Endodermal cell (in vitro differentiated cells): Measurements from ENCODE around the gene HOXC6. TPM values are rescaled to one million over a fixed set of nuclear protein-coding genes. Genes with fewer than 3 reads are reported as not detected.
A peak's percentile ranks its signal among the peaks of the same experiment; 100 is the strongest.

Experiments used
- DNase-seq: peaks from one replicate; pipeline ENCODE4 v3.0.0-alpha.2; 2017
- H3K27ac ChIP-seq: 2 replicates; pipeline ENCODE4 v1.5.1; 2013; ENCODE audit warnings: mild to moderate bottlenecking, low read depth, low read length, moderate library complexity
- H3K27me3 ChIP-seq: 2 replicates; pipeline ENCODE4 v1.6.1; 2013; ENCODE audit warnings: mild to moderate bottlenecking, low read length, moderate library complexity; ENCODE audit not compliant: insufficient read depth, control insufficient read depth, poor library complexity, severe bottlenecking
- H3K36me3 ChIP-seq: 2 replicates; pipeline ENCODE4 v1.7.0; 2013; ENCODE audit warnings: mild to moderate bottlenecking, low read length, moderate library complexity; ENCODE audit not compliant: control insufficient read depth, insufficient read depth
- H3K4me1 ChIP-seq: one replicate; pipeline ENCODE4 v1.7.0; 2013; ENCODE audit warnings: low read length; ENCODE audit not compliant: control insufficient read depth, insufficient read depth
- H3K4me3 ChIP-seq: 2 replicates; pipeline ENCODE4 v1.5.1; 2013; ENCODE audit warnings: mild to moderate bottlenecking, low read length, moderate library complexity
- H3K9ac ChIP-seq: 2 replicates; pipeline ENCODE4 v1.6.1; 2013; ENCODE audit warnings: mild to moderate bottlenecking, low read length, moderate library complexity; ENCODE audit not compliant: poor library complexity, severe bottlenecking; ENCODE audit errors: extremely low read depth
- H3K9me3 ChIP-seq: 2 replicates; pipeline ENCODE4 v1.6.1; 2013; ENCODE audit warnings: mild to moderate bottlenecking, low read length, moderate library complexity; ENCODE audit not compliant: control insufficient read depth
- H3K27ac Mint-ChIP-seq: 2 replicates; pipeline ENCODE4 v1.8.0; 2020; ENCODE audit warnings: mixed read lengths
- H3K27me3 Mint-ChIP-seq: 2 replicates; pipeline ENCODE4 v1.8.0; 2021; ENCODE audit warnings: mild to moderate bottlenecking, mixed read lengths; ENCODE audit not compliant: insufficient read depth
- H3K36me3 Mint-ChIP-seq: 2 replicates; pipeline ENCODE4 v1.8.0; 2020; ENCODE audit warnings: low read depth, mixed read lengths
- H3K4me1 Mint-ChIP-seq: 2 replicates; pipeline ENCODE4 v1.8.0; 2020; ENCODE audit warnings: mixed read lengths
- H3K4me3 Mint-ChIP-seq: 2 replicates; pipeline ENCODE4 v1.8.0; 2020; ENCODE audit warnings: mild to moderate bottlenecking, moderate library complexity, mixed read lengths
- H3K9me3 Mint-ChIP-seq: 2 replicates; pipeline ENCODE4 v1.8.0; 2020; ENCODE audit warnings: mild to moderate bottlenecking, mixed read lengths
- CTCF ChIP-seq: fragments of 200-600 bp; sonication (generic); conservative IDR thresholded peaks from 2 replicates; pipeline ENCODE4 v1.5.0; 2021; ENCODE audit warnings: antibody characterized with exemption, mild to moderate bottlenecking
- WGBS, 2 experiments: methylation state at CpG; one replicate each; pipeline versions ENCODE4 v1.1.5 to v1.1.7; 2013; ENCODE audit warnings: missing lambda C conversion rate in 2 of 2, mixed read lengths in 1 of 2; ENCODE audit not compliant: insufficient coverage in 1 of 2, insufficient read length in 1 of 2; 5-methylcytosine and 5-hydroxymethylcytosine counted together
- total RNA-seq, 2 donors: library from RNA; stranded (reverse); fragmentation: NEBNext Ultra II Directional in 1 of 2; extraction: Animal tissue kit (Norgen Biotek cat#: 25700) in 1 of 2; gene quantifications; 2 replicates in 1 of 2; 3 replicates in 1 of 2; pipeline ENCODE4 v1.2.1, GENCODE V29; 2021

Gene HOXC6
- total RNA-seq, 2 donors from 2014 or later: not detected

- Histone ChIP-seq H3K27ac (no peak overlapping the region), H3K27me3 (peaks cover 100% of the 10 kb centered on the region), H3K9ac (no peak overlapping the region), H3K9me3 (no peaks in the 10 kb centered on the region), H3K4me1 (no peaks in the 10 kb centered on the region), H3K4me3 (no peak overlapping the region), H3K36me3 (no peaks in the 10 kb centered on the region)
- no peak overlapping the region for H3K4me3 Mint-ChIP-seq
- H3K9me3 Mint-ChIP-seq: no peaks in the 10 kb centered on the region
- peaks cover 100% of the 10 kb centered on the region for H3K27me3 Mint-ChIP-seq
- DNase-seq: peak; percentile 63
- 8 to 17% methylated on average over 2 to 8 of the region's 8 CpGs for WGBS, 2 experiments
- H3K27ac Mint-ChIP-seq: no peak overlapping the region
- peaks cover 7% of the 10 kb centered on the region for H3K4me1 Mint-ChIP-seq
- no peaks in the 10 kb centered on the region for H3K36me3 Mint-ChIP-seq
- no peak for TF ChIP-seq CTCF
These were observed 19.7 kb downstream of the HOXC6 start for GRCh38 chr12:54047964-54048303.

GRCh38 chr12:54048406-54049093, 20.3 kb downstream of the HOXC6 start:
- peaks cover 100% of the 10 kb centered on the region for H3K27me3 Mint-ChIP-seq
- no peak overlapping the region for H3K4me3 Mint-ChIP-seq
- 8 to 18% methylated on average over 3 of the region's 3 CpGs for WGBS, 2 experiments
- no peak for DNase-seq
- H3K4me1 ChIP-seq: no peaks in the 10 kb centered on the region
- H3K9me3 Mint-ChIP-seq: no peaks in the 10 kb centered on the region
- H3K9ac ChIP-seq: no peak overlapping the region
- H3K36me3 ChIP-seq: no peaks in the 10 kb centered on the region
- no peak overlapping the region for H3K27ac Mint-ChIP-seq
- peaks cover 7% of the 10 kb centered on the region for H3K4me1 Mint-ChIP-seq
- no peak overlapping the region for H3K27ac ChIP-seq
- H3K36me3 Mint-ChIP-seq: no peaks in the 10 kb centered on the region
- no peak for TF ChIP-seq CTCF
- no peaks in the 10 kb centered on the region for H3K9me3 ChIP-seq
- no peak overlapping the region for H3K4me3 ChIP-seq
- peaks cover 100% of the 10 kb centered on the region for H3K27me3 ChIP-seq

- H3K4me1 Mint-ChIP-seq: peaks cover 7% of the 10 kb centered on the region
- no peak for DNase-seq
- H3K36me3 ChIP-seq: no peaks in the 10 kb centered on the region
- H3K4me3 ChIP-seq: no peak overlapping the region
- no peak overlapping the region for H3K9ac ChIP-seq
- 30 to 36% methylated on average over 4 to 6 of the region's 6 CpGs for WGBS, 2 experiments
- H3K4me3 Mint-ChIP-seq: no peak overlapping the region
- peaks cover 100% of the 10 kb centered on the region for H3K27me3 Mint-ChIP-seq
- H3K9me3 Mint-ChIP-seq: no peaks in the 10 kb centered on the region
- H3K27ac ChIP-seq: no peak overlapping the region
- H3K36me3 Mint-ChIP-seq: no peaks in the 10 kb centered on the region
- no peak for TF ChIP-seq CTCF
- H3K9me3 ChIP-seq: no peaks in the 10 kb centered on the region
- H3K4me1 ChIP-seq: no peaks in the 10 kb centered on the region
- H3K27ac Mint-ChIP-seq: no peak overlapping the region
- H3K27me3 ChIP-seq: peaks cover 100% of the 10 kb centered on the region
These were observed 20.9 kb downstream of the HOXC6 start for GRCh38 chr12:54049108-54049507.
